Colon (tissue), 2 donors: ENCODE data around the gene CCDC180.
"Not testable (repeated sequence)": the region's sequence is repeated elsewhere in the genome, so short reads cannot be mapped to it uniquely, and the experiment has no call there.

Experiments used
- FAIRE-seq: peaks from 2 replicates; lab custom pipeline; 2012; peaks lifted over from hg19 to GRCh38; lab: Jason Lieb, UNC
- donor health status: control.
- donor health status: control.

CCDC180 gene

DNA sequence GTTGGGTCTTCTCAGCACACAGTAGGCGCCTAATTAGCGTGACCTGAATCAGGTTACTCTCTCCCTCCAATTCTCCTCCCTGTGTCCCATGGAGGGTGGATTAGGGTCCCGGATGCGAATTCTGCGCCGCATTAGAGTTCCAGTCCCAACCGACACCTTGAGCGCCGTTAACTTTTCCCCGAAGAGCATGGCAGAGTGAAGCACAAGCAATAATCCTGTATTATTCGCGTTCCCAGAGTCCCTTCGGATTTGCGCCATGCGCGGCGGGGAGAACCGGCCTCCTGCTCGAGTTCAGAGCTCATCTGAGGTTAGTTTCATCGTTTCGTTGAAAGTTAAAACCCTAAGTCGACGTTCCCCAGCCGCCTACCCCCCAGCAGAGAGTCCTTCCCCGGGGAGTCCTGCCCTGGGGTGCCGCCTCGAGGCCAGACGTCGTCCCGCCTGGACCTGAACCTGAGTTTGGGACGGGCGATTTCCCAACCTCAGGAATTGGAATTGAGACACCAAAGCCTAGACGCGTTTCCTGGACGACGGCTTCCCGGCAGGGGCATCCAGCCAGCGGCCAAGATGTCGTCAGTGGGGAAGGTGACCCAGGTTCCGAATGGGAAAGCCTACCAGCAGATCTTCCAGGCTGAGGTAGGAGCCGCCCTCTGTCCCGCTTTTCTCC is at the start of gene CCDC180:
Gene CCDC180, plus strand, starts transcription at position 160 of the 664 bp plus-strand sequence. Its CDS starts 405 bp downstream, at position 565.
- FAIRE-seq = no peak

DNA sequence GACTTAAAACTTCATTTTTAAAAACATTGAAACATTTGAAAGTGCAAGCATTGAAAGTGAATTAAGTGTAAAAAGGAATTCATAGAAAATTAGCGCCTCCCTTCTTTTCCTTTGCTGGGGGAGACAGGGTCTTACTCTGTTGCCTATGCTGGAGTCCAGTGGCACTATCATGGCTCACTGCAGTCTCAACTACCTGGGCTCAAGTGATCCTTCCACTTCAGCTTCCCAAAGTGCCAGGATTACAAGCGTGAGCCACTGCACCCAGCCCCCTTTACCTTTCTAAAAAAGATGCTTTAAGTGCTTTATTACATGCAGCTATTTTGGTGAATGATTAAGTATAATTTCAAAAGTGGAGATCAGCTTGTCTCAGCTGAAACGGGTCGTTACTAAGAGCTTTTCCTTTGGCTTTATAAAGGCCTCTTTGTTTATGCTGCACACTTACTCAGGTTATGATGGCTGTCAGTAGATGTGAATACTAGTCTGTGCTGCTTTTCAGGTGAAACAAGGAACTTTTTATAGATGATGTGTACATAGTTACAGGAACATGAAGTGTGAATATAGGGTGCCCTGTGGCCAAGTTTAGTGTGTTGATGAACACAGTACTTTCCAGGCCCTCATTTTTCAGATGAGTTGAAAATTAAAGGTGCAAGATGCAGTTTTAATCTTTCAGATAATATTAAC is 47.5 kb upstream of the CCDC180 start:
- not testable (repeated sequence) for FAIRE-seq

DNA sequence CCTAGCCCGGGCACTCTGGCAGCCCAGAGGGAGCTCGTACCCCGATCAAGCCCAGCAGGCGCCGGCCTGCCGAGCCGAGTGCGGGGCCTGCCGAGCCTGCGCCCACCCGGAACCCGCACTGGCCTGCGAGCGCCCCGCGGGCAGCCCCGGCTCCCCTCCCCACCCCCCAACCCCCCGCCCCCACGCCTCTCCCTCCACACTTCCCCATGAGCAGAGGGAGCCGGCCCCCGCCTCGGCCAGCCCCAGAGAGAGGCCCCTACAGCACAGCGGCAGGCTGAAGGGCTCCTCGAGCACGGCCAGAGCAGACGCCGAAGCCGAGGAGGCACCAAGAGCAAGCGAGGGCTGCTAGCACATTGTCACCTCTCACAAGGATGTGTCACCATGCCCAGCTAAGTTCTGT is 36.2 kb upstream of the CCDC180 start:
- FAIRE-seq = no peak

DNA sequence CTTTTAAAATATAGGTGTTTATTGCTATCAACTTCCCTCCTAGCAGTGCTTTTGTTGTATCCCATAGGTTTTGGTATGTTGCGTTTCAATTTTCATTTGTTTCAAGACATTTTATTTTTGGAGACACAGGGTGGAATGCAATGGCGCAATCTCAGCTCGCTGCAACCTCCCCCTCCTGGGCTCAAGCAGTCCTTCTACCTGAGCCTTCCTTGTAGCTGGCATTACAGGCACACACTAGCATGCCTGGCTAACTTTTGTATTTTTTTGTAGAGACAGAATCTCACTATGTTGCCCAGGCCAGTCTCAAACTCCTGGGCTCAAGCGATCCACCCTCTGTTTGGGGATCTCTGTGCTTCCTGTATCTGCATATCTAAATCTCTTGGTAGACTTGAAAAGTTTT is 35.4 kb upstream of the CCDC180 start:
- no peak for FAIRE-seq

DNA sequence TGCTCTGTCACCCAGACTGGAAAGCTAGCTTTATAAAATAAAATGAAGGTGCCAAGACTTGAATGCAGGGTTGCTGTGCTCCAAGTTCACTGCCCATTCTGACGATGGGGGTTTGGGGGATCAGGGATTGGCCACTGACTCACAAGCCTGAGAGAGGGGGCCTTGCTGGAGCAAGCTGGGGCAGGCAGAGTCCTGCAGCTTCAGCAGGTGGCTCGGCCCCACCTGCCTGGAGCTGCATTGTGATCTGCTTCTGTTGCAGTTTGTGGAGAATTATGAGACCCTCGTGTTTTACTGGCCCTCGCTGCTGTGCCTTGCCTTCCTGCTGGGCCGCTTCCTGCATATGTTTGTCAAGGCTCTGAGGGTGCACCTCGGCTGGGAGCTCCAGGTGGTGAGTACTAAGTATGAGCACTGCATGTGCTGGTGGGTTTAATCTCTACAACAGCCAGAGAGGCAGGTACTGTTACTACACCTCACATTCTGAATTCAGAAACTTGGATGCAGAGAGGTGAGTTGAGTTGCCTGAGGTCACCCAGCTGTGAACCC is 31.1 kb upstream of the CCDC180 start:
- no peak for FAIRE-seq

DNA sequence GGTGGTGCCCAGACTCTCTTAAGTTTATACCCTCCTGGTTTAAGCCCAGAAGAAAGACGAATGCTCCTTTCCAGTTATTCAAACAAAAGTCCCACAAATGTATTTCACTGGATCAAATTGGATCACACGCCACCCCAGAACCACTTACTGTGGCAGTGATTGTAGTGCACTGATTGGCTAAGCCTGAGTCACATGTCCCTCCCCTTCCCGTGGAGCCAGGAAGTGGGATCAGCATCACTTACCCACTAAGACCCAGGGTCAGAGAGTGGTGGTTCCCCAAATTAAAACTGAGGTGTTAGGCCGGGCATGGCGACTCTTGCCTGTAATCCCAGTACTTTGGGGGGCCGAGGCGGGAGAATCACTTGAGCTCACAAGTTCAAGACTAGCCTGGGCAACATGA is 29.5 kb upstream of the CCDC180 start:
- FAIRE-seq = no peak

DNA sequence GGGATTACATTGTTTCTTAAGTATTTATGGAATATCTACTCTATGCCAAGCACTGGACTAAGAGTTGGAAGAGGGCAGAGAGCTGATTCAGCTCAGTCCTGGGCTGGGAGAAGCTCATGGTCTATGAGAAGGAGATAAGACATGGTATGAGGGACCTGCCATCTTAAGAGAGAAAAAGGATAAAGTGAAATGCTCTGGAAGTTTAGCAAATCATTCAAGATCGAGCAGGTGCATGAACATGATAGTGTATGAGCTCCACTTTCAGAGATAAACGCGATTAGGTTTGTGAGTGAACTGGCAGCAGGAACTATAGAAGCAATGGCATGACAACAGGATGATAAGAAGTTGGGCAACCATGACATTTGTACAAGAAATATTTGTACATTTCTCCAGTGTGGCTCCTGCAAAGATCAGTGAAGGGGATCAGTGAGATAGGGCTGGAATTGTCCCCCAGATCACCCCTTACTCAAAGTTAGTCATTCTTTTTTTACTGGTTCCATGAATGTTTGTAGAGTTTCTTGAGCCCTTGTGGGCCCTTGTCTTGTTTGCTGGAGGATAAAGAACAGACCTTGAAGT is 26.6 kb upstream of the CCDC180 start:
- FAIRE-seq = no peak

DNA sequence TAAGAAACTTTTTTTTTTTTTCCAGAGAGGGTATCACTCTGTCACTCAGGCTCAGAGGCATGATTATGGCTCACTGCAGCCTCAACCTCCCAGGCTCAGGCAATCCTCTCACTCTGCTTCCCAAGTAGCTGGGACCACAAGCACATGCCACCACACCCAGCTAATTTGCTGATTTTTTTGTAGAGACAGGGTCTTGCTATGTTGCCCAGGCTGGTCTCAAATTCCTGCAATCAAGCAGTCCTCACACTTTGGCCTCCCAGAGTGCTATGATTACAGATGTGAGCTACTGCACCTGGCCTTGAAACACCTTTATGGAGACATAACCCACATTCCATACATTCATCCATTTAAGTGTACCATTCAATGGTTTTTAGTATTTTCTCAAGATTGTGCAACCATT is 23.7 kb upstream of the CCDC180 start:
- no peak for FAIRE-seq

DNA sequence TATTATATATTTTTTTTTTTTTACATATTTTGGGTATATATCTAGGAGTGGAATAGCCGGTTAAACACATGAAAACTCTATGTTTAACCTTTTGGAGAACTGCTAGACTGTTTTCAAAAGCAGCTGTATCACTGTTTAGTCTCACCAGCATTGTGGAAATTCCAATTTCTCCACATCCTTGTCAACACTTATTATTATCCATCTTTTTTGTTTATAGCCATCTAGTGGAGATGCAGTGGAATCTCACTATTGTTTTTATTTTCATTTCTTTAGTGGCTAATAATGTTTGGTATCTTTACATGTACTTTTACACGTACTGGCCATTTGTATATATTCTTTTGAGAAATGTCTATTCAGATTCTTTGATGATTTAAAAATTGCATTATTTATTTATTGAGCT is 22.7 kb upstream of the CCDC180 start:
- no peak for FAIRE-seq

DNA sequence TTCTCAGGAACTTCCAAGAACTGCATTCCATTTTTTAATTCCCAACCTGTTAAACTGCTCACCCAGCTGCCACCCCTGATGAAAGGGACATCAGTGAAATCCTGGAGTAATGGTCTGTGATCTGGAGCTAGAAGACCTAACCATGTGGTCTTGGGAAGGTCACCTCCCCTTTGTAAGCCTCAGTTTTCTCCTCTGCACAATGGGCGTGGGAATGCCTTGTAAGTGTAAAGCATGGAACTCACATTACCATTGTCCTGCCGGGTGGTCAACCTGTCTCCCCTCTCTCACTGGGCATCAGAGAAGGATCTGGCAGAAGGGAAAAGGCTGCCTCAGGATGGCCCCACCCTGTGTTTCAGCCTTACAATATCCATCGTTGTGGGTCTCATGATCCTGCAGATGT is 15.3 kb upstream of the CCDC180 start:
- FAIRE-seq = no peak

DNA sequence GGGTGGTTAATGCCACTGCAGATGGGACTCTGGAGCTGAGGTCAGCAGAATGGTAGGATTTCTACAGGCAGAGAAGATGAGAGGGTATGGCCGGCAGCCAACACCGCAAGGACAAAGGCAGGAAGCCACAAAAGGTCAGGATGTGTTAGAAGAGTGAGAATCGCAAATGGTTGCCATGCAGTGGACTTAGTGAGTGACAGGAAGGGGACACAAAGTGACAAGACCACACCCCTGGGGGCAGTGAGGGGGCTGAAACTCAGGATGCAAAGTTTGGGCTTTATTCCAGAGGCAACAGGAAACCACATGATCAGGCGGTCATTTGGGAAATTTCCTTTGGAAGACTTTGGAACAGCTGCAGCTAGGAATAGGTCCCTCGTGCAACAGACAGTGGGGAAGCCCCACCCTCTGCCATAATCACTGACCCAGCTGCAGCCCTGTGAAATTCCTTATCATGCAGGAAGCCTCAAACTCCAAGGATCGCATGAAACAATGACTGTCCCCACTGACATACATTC is 14.2 kb upstream of the CCDC180 start:
- no peak for FAIRE-seq

DNA sequence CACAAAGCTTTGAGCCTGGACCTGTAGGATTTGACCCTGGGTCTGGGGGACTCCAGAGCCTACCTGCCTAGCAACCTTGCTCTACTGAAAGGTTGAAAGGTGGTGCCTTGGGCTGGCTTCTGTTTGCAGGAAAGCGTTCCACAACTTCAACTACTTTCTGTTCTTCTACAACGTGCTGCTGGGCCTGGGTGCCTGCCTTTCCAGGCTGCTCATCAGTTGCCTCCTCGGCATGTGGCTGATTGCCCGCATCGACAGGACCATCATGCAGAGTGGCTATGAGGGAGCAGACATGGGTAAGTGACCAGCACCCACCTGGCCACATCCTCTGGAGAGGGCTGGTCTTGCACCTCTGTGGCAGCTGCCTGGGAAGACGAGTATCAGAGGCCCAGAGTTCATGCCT is 13.6 kb upstream of the CCDC180 start:
- no peak for FAIRE-seq

DNA sequence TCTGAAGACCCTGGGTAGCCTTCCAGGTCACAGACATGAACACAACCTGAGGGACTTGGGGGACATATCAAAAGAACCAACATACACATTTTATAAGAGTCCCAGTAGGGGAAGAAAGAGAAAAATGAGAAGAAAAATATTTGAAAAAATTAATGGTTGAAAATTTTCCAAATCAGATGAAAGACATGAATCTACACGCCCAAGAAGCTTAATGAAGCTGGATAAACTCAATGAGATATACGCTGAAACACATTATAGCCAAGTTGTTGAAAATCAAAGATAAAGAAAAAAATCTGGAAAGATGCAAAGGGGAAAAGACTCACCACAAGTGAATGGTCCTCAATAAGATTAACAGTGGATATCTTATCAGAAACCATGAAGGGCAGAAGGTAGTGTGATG is 9.6 kb upstream of the CCDC180 start:
- no peak for FAIRE-seq

DNA sequence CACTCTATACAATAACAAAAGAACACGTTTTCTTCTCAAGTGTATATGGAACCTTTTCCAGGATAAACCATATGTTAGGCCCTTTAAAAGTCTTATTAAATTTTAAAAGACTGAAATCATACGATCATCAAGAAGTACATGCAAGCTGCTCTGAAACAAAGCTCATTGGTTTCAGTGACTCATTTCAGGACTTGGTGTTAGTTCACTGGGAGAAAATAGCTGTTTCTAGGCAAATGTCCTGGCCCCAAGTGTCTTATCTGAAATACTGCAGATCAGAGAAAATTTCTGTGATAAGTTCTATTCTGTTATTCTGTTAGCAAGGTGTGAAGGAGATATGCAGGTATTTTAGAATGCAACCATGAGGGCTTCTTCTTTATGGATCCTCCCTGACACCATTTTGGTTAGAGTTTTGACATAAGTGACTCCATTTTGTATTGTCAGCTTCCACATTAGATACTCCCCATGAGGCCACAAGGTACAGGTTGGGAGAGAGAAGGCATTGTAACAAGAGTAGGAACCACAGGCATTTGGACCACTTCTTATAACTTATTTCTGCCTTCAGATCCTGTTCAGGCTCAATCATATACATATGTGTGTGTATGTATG is 7.5 kb upstream of the CCDC180 start:
- FAIRE-seq = no peak

DNA sequence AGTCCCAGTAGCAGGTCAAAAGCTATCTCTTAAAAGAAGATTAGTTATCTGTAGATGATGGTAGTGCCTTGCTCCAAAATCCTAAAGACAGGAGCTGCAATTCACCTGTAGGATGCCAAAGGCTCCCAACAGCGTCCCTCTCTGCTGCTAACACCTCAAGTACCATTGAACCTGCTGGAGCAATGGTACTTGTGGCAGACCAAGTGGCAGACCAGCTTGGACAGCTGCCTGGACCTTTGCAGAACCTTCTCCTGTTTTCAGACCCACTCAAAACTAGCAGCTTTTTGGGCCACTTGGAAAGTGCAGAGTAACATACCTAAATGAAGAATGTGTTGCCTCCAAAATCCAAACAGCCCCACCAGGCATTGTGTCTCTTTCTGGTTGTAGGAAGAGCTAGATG is 6.9 kb upstream of the CCDC180 start:
- no peak for FAIRE-seq

DNA sequence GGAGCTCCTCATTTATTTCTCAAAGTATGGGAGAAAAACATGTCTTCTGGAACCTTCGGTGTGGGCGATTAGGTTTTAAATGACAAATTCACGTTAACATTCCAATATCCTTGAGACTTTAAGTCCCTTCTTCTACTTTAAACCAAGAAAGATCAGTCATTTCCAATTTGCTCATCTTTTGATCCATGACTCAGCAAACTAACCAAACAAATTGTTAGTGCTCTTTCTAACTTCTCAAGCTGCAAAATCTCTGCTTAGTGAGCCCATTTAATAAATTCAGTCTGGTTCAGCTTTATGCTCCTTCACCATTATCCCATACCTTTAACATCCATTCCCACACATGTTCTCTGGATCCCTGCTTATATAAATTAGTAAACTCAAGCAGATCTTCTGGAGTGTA is 5.5 kb upstream of the CCDC180 start:
- FAIRE-seq = no peak

DNA sequence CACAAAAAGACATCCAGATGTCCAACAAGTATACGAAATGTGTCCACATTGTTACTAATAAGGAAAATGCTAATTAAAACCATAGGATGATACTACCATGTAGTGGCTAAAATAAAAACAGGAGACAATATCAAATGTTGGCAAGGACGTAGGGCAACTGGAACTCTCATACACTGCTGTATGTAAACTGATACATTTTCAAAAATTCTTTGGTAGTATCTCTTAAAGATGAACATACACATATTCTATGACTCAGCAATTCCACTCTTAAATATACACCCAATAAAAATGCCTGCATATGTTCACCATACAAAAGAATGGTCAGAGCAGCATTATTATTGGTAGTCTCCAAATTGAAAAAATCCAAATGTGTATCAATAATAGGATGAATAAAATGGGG is 2.9 kb upstream of the CCDC180 start:
- FAIRE-seq = no peak

DNA sequence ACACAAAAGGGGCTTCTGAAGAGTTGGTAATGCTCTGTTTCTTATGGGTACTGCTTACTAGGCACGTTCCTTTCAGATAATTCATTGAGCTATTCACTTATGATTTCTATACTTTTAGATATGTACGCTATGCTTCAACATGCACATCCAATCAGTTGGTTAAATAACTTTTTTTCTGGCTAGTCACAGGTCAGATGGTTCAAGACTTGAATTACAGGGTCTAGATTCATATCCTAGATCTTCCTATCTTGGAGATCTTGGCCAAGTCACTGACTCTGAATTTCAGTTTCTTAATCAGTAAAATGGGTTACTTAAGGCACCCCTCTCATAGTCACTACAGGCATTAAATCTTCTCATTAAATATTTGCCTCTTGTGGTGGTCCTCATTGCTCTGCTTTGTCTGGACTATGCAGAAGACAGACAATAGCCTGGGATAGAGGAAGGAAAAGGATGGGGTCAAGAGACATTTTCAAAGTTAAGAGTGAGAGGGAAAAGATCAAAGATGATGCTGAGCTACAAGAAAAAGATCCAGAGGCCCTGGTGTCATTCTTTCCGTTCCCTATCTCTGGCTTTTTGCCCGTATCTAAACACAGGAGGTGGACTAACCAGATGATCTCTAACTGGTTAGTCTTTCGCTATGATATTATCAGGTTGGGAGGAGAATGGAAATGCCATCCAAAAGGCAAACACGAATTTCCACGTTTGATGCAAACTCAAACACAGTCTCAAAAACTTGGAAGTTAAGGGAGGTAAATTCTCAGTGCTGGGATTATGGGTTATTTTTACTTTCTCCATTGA is 1.8 kb upstream of the CCDC180 start:
- no peak for FAIRE-seq

DNA sequence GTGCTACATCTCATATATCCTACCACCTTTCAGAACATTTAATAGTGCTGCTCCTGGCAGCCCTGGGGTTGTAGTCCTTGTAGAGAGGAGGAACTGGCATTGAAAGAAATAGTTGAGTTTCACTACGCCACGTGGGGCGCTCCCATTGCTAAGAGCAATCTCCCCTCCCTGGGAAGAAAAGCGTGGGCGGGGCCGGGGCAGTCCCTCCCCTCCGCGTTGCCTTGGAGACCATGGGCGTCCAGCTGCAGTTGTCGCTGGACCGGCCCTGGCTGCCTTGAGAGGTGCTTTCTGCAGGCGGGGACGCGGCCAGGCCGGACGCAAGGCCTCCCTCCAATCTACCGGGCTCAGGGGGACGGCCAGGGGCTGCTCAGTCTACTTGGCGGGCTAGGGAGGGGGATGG is 368 bp upstream of the CCDC180 start:
- no peak for FAIRE-seq

DNA sequence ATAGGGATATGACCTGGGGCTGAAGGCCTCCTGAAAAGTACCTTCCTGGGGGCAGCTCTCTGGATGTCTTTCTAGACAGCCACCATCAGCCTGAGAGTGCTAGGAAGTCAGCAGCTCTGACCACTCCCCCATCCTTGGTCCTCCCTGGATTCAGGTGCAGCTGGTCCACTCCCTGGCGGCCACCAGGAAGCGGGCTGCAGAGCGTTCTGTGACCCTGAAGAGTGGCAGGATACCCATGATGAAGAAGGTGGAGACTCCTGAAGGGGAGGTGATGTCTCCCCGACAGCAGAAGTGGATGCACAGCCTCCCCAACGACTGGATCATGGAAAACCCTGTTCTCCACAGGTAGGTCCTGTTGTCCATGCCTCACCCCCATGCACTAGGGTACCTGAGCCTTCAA is 1.8 kb downstream of the CCDC180 start:
- FAIRE-seq = no peak

DNA sequence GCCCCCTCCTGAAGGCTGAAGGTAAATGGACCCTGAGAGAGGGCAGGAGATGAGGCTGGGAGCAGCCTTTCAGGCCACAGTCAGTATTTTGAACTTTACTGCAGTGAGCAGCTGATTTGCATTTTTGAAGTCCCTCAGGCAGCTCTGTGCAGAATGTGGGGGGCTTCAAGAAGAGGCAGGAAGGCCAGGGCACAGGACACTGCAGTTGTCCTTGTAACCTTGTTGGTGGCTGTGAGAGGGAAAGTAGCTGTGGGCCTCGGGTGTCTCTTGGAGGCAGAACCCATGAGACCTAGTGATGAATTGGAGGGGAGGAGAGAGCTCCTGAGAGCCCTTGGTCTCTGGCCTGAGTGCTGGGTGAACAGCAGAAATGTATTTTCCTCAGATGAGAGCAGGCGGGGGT is 2.6 kb downstream of the CCDC180 start:
- no peak for FAIRE-seq

DNA sequence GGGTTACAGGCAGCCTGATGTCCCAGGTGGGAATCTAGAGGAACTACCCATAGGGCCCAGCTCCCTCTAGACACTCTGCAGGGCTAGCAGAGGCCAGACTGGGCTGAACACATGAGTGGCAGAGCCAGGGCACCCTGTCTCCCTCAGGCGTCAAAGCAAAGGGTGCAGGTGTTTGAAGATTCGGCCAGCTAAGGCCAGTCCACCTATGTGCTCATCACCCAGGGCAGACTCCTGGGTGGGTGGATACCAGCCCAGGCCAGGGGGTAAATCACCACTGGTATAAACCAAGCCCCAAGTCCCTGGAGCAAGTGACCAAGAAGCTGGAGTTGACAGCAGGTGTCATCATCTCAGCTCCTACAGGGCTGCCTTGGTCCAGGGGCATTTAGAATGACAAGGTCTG is 3.4 kb downstream of the CCDC180 start:
- FAIRE-seq = no peak
